ENCODE data around the gene ZNF224. TPM values are rescaled to one million over a fixed set of nuclear protein-coding genes. Genes with fewer than 3 reads are reported as not detected.

ZNF224 gene
- total RNA-seq, 4 donors from 2014 or later = 5.7 to 23.8 (median 8.2) TPM

GRCh38 chr19:44107751-44108150 is 13.6 kb downstream of the ZNF224 start:
- DNase-seq = no peak
- Histone ChIP-seq H3K27me3 (no peaks in the 10 kb centered on the region), H3K9me3 (peaks cover 10 to 84% (median 69%) of the 10 kb centered on the region in 3 donors), H3K27ac (no peak overlapping the region), H3K4me3 (no peak overlapping the region), H3K4me1 (peaks cover 0 to 11% (median 9%) of the 10 kb centered on the region in 3 donors), H3K36me3 (peaks cover 5 to 56% (median 14%) of the 10 kb centered on the region in 3 donors)
- 84 to 88% methylated on average over 3 of the region's 3 CpGs for WGBS, 2 donors
- TF ChIP-seq POLR2A (IDR thresholded peaks at IDR 0.05) = no peak
- no peak for TF ChIP-seq CTCF (IDR thresholded peaks at IDR 0.05)
- intact Hi-C loops (cut with DNase I) = no loop called here

- no peak for TF ChIP-seq POLR2A (IDR thresholded peaks at IDR 0.05)
- no peak for TF ChIP-seq CTCF (IDR thresholded peaks at IDR 0.05)
- H3K27me3 ChIP-seq = no peaks in the 10 kb centered on the region
- intact Hi-C loops (cut with DNase I) = no loop called here
- peaks cover 0 to 21% (median 14%) of the 10 kb centered on the region in 3 donors for H3K4me1 ChIP-seq
- no peak overlapping the region for H3K4me3 ChIP-seq
- no peak for DNase-seq
- peaks cover 10 to 67% (median 55%) of the 10 kb centered on the region in 3 donors for H3K9me3 ChIP-seq
- H3K27ac ChIP-seq = no peak overlapping the region
- peaks cover 5 to 39% (median 14%) of the 10 kb centered on the region in 3 donors for H3K36me3 ChIP-seq
These were observed 15.3 kb downstream of the ZNF224 start for GRCh38 chr19:44109458-44109857.

GRCh38 chr19:44111910-44112463 is 17.8 kb downstream of the ZNF224 start:
- no peak for DNase-seq
- TF ChIP-seq POLR2A (IDR thresholded peaks at IDR 0.05) = no peak
- TF ChIP-seq CTCF (IDR thresholded peaks at IDR 0.05) = no peak
- H3K4me3 ChIP-seq = peak overlapping the region in 3 of 4 donors; percentile 64 to 86 (median 72)
- WGBS, 2 donors = 14 to 22% methylated on average over 16 to 17 of the region's 17 CpGs
- H3K27ac ChIP-seq = no peak overlapping the region
- H3K4me1 ChIP-seq = peaks cover 0 to 25% (median 17%) of the 10 kb centered on the region in 3 donors
- intact Hi-C loops (cut with DNase I) = no loop called here
- peaks cover 7 to 41% (median 32%) of the 10 kb centered on the region in 3 donors for H3K9me3 ChIP-seq
- H3K27me3 ChIP-seq = no peaks in the 10 kb centered on the region
- H3K36me3 ChIP-seq = peaks cover 0 to 31% (median 5%) of the 10 kb centered on the region in 3 donors

GRCh38 chr19:44112802-44113137 is 18.6 kb downstream of the ZNF224 start:
- H3K4me3 ChIP-seq = peak overlapping the region; percentile 64 to 86 (median 71)
- H3K27ac ChIP-seq = peak overlapping the region in 3 of 4 donors; percentile 43 to 81 (median 61)
- DNase-seq = no peak
- WGBS, 2 donors = 0 to 2% methylated on average over 11 of the region's 11 CpGs
- H3K9me3 ChIP-seq = peaks cover 5 to 34% (median 24%) of the 10 kb centered on the region in 3 donors
- intact Hi-C loops (cut with DNase I) = no loop called here
- H3K4me1 ChIP-seq = peaks cover 0 to 25% (median 17%) of the 10 kb centered on the region in 3 donors
- no peaks in the 10 kb centered on the region for H3K27me3 ChIP-seq
- peaks cover 0 to 31% (median 3%) of the 10 kb centered on the region in 3 donors for H3K36me3 ChIP-seq
- TF ChIP-seq CTCF (IDR thresholded peaks at IDR 0.05) (no peak), POLR2A (IDR thresholded peaks at IDR 0.05) (no peak)

- DNase-seq = peak; percentile 65
- Histone ChIP-seq H3K9me3 (peaks cover 0 to 29% (median 22%) of the 10 kb centered on the region in 3 donors), H3K36me3 (peaks cover 0 to 31% (median 8%) of the 10 kb centered on the region in 3 donors), H3K27me3 (no peaks in the 10 kb centered on the region), H3K4me1 (peaks cover 0 to 25% (median 17%) of the 10 kb centered on the region in 3 donors), H3K27ac (peak within 1 kb of the TSS; percentile 72 to 83 (median 79)), H3K4me3 (peak within 1 kb of the TSS; percentile 64 to 86 (median 71))
- WGBS, 2 donors = 0% methylated on average over 15 to 26 of the region's 44 CpGs
- TF ChIP-seq CTCF (IDR thresholded peaks at IDR 0.05) = peak in 1 of 6 experiments; percentile 3
- no peak for TF ChIP-seq POLR2A (IDR thresholded peaks at IDR 0.05)
- intact Hi-C loops (cut with DNase I) = no loop called here
These were observed 19.1 kb downstream of the ZNF224 start, which contains the start of gene ZNF225 for GRCh38 chr19:44113138-44113783. Gene ZNF225 (plus strand): TSS chr19:44113399. CDS start chr19:44115828, 2,429 bp downstream.
